Activated CD4-positive, alpha-beta T cell treated with anti-CD3 and anti-CD28 coated beads for 1 hour (primary cell): ENCODE measurements around the gene BRAF.
"Not testable (repeated sequence)": the region's sequence is repeated elsewhere in the genome, so short reads cannot be mapped to it uniquely, and the experiment has no call there.

Source experiments
- DNase-seq: peaks from one replicate; pipeline ENCODE4 v3.0.0-alpha.2; 2020

BRAF gene

GRCh38 chr7:140763166-140763565 is 161.6 kb downstream of the BRAF start:
- DNase-seq: not testable (repeated sequence)

- DNase-seq: not testable (repeated sequence)
Measured at GRCh38 chr7:140761375-140761774, 163.4 kb downstream of the BRAF start.

GRCh38 chr7:140754506-140754905 is 170.2 kb downstream of the BRAF start:
- DNase-seq: no peak

- DNase-seq: no peak
Measured at GRCh38 chr7:140752533-140752932, 172.2 kb downstream of the BRAF start.

- no peak for DNase-seq
Measured at GRCh38 chr7:140746751-140747150, 178.0 kb downstream of the BRAF start.

- DNase-seq: no peak
Measured at GRCh38 chr7:140745266-140746058, 179.3 kb downstream of the BRAF start.

- no peak for DNase-seq
Measured at GRCh38 chr7:140744005-140744404, 180.7 kb downstream of the BRAF start.

- DNase-seq: not testable (repeated sequence)
Measured at GRCh38 chr7:140743255-140743654, 181.5 kb downstream of the BRAF start.

- DNase-seq: no peak
Measured at GRCh38 chr7:140738280-140738679, 186.4 kb downstream of the BRAF start.

GRCh38 chr7:140734729-140735128 is 190.0 kb downstream of the BRAF start:
- no peak for DNase-seq

- no peak for DNase-seq
Measured at GRCh38 chr7:140734096-140734495, 190.6 kb downstream of the BRAF start.

GRCh38 chr7:140732416-140732815 is 192.3 kb downstream of the BRAF start:
- DNase-seq: no peak

- DNase-seq: no peak
Measured at GRCh38 chr7:140726281-140726680, 198.4 kb downstream of the BRAF start.

- DNase-seq: no peak
Measured at GRCh38 chr7:140724706-140725105, 200.0 kb downstream of the BRAF start.

- DNase-seq: no peak
Measured at GRCh38 chr7:140723574-140723973, 201.2 kb downstream of the BRAF start.

- no peak for DNase-seq
Measured at GRCh38 chr7:140723006-140723405, 201.7 kb downstream of the BRAF start.

- no peak for DNase-seq
Measured at GRCh38 chr7:140722254-140722653, 202.5 kb downstream of the BRAF start.

GRCh38 chr7:140719721-140720120 is 205.0 kb downstream of the BRAF start:
- no peak for DNase-seq

GRCh38 chr7:140714331-140715040 is 210.2 kb downstream of the BRAF start:
- no peak for DNase-seq

- DNase-seq: not testable (repeated sequence)
Measured at GRCh38 chr7:140712392-140712791, 212.3 kb downstream of the BRAF start.

- DNase-seq: not testable (repeated sequence)
Measured at GRCh38 chr7:140708764-140709163, 216.0 kb downstream of the BRAF start.

- DNase-seq: no peak
Measured at GRCh38 chr7:140707132-140707531, 217.6 kb downstream of the BRAF start.

- DNase-seq: no peak
Measured at GRCh38 chr7:140704205-140704604, 220.5 kb downstream of the BRAF start.

- DNase-seq: no peak
Measured at GRCh38 chr7:140702774-140703173, 222.0 kb downstream of the BRAF start.
